DND-41 (cell line): ENCODE data around the gene ADARB2.

Source experiments
- ATAC-seq: fragments of 200-7000 bp; cut with Tn5 transposase; 3 replicates; pipeline ENCODE4 v1.9.1; 2021; ENCODE audit warnings: low read depth; ENCODE audit not compliant: insufficient read depth
- DNase-seq: peaks from one replicate; pipeline ENCODE4 v3.0.0-alpha.2; 2020
- H2AFZ ChIP-seq: 2 replicates; pipeline ENCODE4 v1.6.0; 2012; ENCODE audit warnings: low read depth, low read length
- H3K27ac ChIP-seq: 2 replicates; pipeline ENCODE4 v1.5.1; 2012; ENCODE audit warnings: low read length, inconsistent platforms
- H3K27me3 ChIP-seq: fragments of 200-600 bp; sonication (generic); 2 replicates; pipeline ENCODE4 v1.6.0; 2012; ENCODE audit warnings: low read length, mild to moderate bottlenecking, inconsistent platforms; ENCODE audit not compliant: insufficient read depth, poor library complexity
- H3K36me3 ChIP-seq: 2 replicates; pipeline ENCODE4 v1.5.1; 2012; ENCODE audit warnings: low read length, inconsistent platforms; ENCODE audit not compliant: insufficient read depth
- H3K4me1 ChIP-seq: 2 replicates; pipeline ENCODE4 v1.5.1; 2012; ENCODE audit warnings: mild to moderate bottlenecking, low read length; ENCODE audit not compliant: insufficient read depth
- H3K4me2 ChIP-seq: 2 replicates; pipeline ENCODE4 v1.6.0; 2012; ENCODE audit warnings: mild to moderate bottlenecking, moderate library complexity, low read length, inconsistent platforms; ENCODE audit not compliant: insufficient read depth
- H3K4me3 ChIP-seq, 2 experiments: fragments of 200-600 bp in 1 of 2; shearing (Covaris generic) in 1 of 2; 2 replicates each; pipeline ENCODE4 v1.5.1; 2012 to 2016; ENCODE audit warnings: inconsistent platforms in 2 of 2, low read length in 2 of 2, mild to moderate bottlenecking in 2 of 2, low read depth in 1 of 2, moderate library complexity in 1 of 2
- H3K79me2 ChIP-seq: 2 replicates; pipeline ENCODE4 v1.6.0; 2012; ENCODE audit warnings: low read length, inconsistent platforms; ENCODE audit not compliant: insufficient read depth
- H3K9ac ChIP-seq: 2 replicates; pipeline ENCODE4 v1.6.0; 2012; ENCODE audit warnings: low read depth, mild to moderate bottlenecking, inconsistent platforms, low read length, moderate library complexity
- H3K9me3 ChIP-seq: 2 replicates; pipeline ENCODE4 v1.5.1; 2012; ENCODE audit warnings: low read length, moderate library complexity, mild to moderate bottlenecking, inconsistent platforms; ENCODE audit not compliant: insufficient read depth, severe bottlenecking
- H4K20me1 ChIP-seq: 2 replicates; pipeline ENCODE4 v1.6.0; 2012; ENCODE audit warnings: low read length; ENCODE audit not compliant: insufficient read depth
- EZH2 ChIP-seq: IDR thresholded peaks from 3 replicates; pipeline ENCODE4 v1.6.1; 2012; ENCODE audit warnings: borderline replicate concordance, low read depth, mild to moderate bottlenecking, moderate library complexity, low read length, inconsistent platforms; ENCODE audit not compliant: severe bottlenecking
- TF ChIP-seq, protein P1 (sequence below): IDR thresholded peaks from 2 replicates; pipeline ENCODE4 v1.5.1; 2012; ENCODE audit warnings: borderline replicate concordance, low read length, moderate library complexity, mild to moderate bottlenecking; ENCODE audit not compliant: poor library complexity, severe bottlenecking; ENCODE audit errors: extremely low read depth

Gene ADARB2

GRCh38 chr10:1360011-1360557 lies 377.2 kb downstream of the ADARB2 start:
- H2AFZ ChIP-seq, result no peak overlapping the region
- peak; percentile 54 for DNase-seq
- H3K4me2 ChIP-seq, result peak overlapping the region; percentile 23
- no peaks in the 10 kb centered on the region for H3K9me3 ChIP-seq
- peaks cover 52% of the 10 kb centered on the region for H3K4me1 ChIP-seq
- TF ChIP-seq, protein P1, sequence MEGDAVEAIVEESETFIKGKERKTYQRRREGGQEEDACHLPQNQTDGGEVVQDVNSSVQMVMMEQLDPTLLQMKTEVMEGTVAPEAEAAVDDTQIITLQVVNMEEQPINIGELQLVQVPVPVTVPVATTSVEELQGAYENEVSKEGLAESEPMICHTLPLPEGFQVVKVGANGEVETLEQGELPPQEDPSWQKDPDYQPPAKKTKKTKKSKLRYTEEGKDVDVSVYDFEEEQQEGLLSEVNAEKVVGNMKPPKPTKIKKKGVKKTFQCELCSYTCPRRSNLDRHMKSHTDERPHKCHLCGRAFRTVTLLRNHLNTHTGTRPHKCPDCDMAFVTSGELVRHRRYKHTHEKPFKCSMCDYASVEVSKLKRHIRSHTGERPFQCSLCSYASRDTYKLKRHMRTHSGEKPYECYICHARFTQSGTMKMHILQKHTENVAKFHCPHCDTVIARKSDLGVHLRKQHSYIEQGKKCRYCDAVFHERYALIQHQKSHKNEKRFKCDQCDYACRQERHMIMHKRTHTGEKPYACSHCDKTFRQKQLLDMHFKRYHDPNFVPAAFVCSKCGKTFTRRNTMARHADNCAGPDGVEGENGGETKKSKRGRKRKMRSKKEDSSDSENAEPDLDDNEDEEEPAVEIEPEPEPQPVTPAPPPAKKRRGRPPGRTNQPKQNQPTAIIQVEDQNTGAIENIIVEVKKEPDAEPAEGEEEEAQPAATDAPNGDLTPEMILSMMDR, result peak; percentile 62
- TF ChIP-seq EZH2, result no peak
- peak overlapping the region; percentile 70 for H3K27ac ChIP-seq
- H3K9ac ChIP-seq, result no peak overlapping the region
- H3K27me3 ChIP-seq, result no peaks in the 10 kb centered on the region
- H4K20me1 ChIP-seq, result no peaks in the 10 kb centered on the region
- H3K36me3 ChIP-seq, result no peaks in the 10 kb centered on the region
- H3K79me2 ChIP-seq, result no peaks in the 10 kb centered on the region
- ATAC-seq, result peak; percentile 39
- no peak overlapping the region for H3K4me3 ChIP-seq

DNA sequence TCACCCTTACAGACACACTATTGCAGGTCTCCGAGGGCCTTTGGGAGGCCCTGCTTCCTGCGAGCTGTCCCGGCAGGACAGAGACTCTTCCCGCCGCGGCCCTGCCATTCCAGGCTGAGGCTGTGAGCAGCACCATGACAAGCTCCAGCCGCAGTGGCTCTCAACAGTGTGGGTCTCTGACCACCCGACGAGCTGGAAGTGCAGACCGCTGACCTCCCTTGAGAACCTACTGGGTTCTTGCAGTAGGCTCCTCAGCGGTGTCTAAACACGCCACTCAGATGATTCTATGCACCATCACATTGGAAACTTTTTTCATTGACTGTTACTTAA lies 377.7 kb downstream of the ADARB2 start:
- Histone ChIP-seq H3K4me2 (peak overlapping the region; percentile 23), H3K27me3 (no peaks in the 10 kb centered on the region), H3K36me3 (no peaks in the 10 kb centered on the region), H4K20me1 (no peaks in the 10 kb centered on the region), H2AFZ (peak overlapping the region; percentile 28; the same call in 1 of the 2 replicates), H3K4me3 (no peak overlapping the region), H3K9ac (no peak overlapping the region), H3K9me3 (no peaks in the 10 kb centered on the region), H3K27ac (peak overlapping the region; percentile 70), H3K4me1 (peaks cover 52% of the 10 kb centered on the region), H3K79me2 (no peaks in the 10 kb centered on the region)
- TF ChIP-seq EZH2, result no peak
- TF ChIP-seq, protein P1, result no peak
- DNase-seq (no peak), ATAC-seq (no peak; the same call in 1 of the 3 replicates)

DNA sequence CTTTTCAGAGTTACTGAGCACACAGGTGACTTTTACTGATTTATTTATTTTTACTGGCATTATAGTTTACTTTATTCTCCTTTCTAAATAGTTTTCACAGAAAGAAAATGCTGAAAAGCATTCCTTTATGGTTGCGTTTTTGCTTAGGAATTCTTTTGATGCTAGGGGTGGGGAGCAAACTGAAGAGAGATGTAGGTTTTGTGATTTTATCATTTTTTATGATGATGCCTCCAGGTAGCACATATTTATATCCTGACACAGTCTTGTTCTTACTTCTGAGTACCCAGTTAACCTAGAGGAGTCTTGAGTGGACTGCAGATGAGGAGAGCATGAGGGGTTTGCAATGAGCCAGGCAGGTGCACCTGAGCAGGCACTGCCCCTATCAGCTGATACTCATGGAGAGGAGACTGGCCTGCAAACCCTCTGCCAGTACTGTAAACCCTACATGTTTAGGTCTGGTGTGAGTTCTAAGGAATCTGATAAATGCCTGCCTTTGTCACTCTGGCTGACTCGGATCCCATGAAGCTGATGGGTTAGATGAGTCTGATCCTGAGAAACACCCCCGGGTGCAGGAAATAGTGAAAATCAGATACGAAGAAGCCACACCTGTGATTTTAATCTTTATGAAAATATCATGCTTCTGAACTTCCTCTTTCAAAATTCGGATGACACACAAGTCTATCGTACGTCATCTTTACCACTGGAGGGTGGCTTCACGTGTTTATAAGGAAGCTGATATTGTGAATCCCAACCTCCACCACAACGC lies 378.3 kb downstream of the ADARB2 start:
- Histone ChIP-seq H2AFZ (peak overlapping the region; percentile 28; the same call in 1 of the 2 replicates), H3K4me2 (peak overlapping the region; percentile 23; the same call in 1 of the 2 replicates), H3K9me3 (no peaks in the 10 kb centered on the region), H3K9ac (no peak overlapping the region), H3K4me3 (no peak overlapping the region), H3K4me1 (peaks cover 52% of the 10 kb centered on the region), H3K79me2 (no peaks in the 10 kb centered on the region), H3K27ac (peak overlapping the region; percentile 70), H3K27me3 (no peaks in the 10 kb centered on the region), H4K20me1 (no peaks in the 10 kb centered on the region), H3K36me3 (no peaks in the 10 kb centered on the region)
- ATAC-seq (peak; percentile 27; the same call in 2 of the 3 replicates), DNase-seq (peak; percentile 26)
- TF ChIP-seq, protein P1, result no peak
- no peak for TF ChIP-seq EZH2
